Activated CD8-positive, alpha-beta memory T cell treated with anti-CD3 and anti-CD28 coated beads, Interleukin-2, amount 50 U/mL, for 1 hour (primary cell): ENCODE results near the gene DYNLT1.
"Not testable (repeated sequence)": the region's sequence is repeated elsewhere in the genome, so short reads cannot be mapped to it uniquely, and the experiment has no call there.

ENCODE experiments used
- DNase-seq: peaks from one replicate; pipeline ENCODE4 v3.0.0-alpha.2; 2020; ENCODE audit errors: extremely low read depth

Gene DYNLT1

GRCh38 chr6:158624684-158625682, 19.6 kb downstream of the DYNLT1 start:
- no peak for DNase-seq

- DNase-seq: no peak
Measured at GRCh38 chr6:158622545-158623190, 21.9 kb downstream of the DYNLT1 start.

GRCh38 chr6:158621694-158622544, 22.6 kb downstream of the DYNLT1 start:
- no peak for DNase-seq

GRCh38 chr6:158620963-158621693, 23.4 kb downstream of the DYNLT1 start:
- DNase-seq: no peak

- no peak for DNase-seq
Measured at GRCh38 chr6:158619922-158620801, 24.4 kb downstream of the DYNLT1 start.

- not testable (repeated sequence) for DNase-seq
Measured at GRCh38 chr6:158618289-158618688, 26.3 kb downstream of the DYNLT1 start.

- not testable (repeated sequence) for DNase-seq
Measured at GRCh38 chr6:158614606-158615005, 29.9 kb downstream of the DYNLT1 start.

GRCh38 chr6:158611541-158612370, 32.8 kb downstream of the DYNLT1 start:
- DNase-seq: no peak

- no peak for DNase-seq
Measured at GRCh38 chr6:158611039-158611438, 33.5 kb downstream of the DYNLT1 start.

GRCh38 chr6:158610319-158610968, 34.1 kb downstream of the DYNLT1 start:
- no peak for DNase-seq

- DNase-seq: no peak
Measured at GRCh38 chr6:158609455-158610155, 34.9 kb downstream of the DYNLT1 start.

GRCh38 chr6:158608221-158608620, 36.3 kb downstream of the DYNLT1 start:
- DNase-seq: no peak

- DNase-seq: no peak
Measured at GRCh38 chr6:158607411-158608170, 37.0 kb downstream of the DYNLT1 start.

- no peak for DNase-seq
Measured at GRCh38 chr6:158606935-158607334, 37.6 kb downstream of the DYNLT1 start.

GRCh38 chr6:158606011-158606410, 38.5 kb downstream of the DYNLT1 start:
- DNase-seq: not testable (repeated sequence)

- no peak for DNase-seq
Measured at GRCh38 chr6:158605266-158605878, 39.2 kb downstream of the DYNLT1 start.

GRCh38 chr6:158604048-158604406, 40.5 kb downstream of the DYNLT1 start:
- DNase-seq: no peak
